Heart left ventricle (tissue), 16 donors: ENCODE measurements around the gene TGFB1. TPM values are rescaled to one million over a fixed set of nuclear protein-coding genes. Genes with fewer than 3 reads are reported as not detected.

Experiments used
- ATAC-seq, 4 donors: fragments of 200-7000 bp; cut with Tn5 transposase; one replicate each; pipeline ENCODE4 v1.9.1; 2020 to 2022; ENCODE audit warnings: moderate library complexity in 4 of 4, mild to moderate bottlenecking in 3 of 4, moderate number of reproducible peaks in 1 of 4
- DNase-seq, 5 donors: peaks; one replicate each; pipeline ENCODE4 v3.0.0-alpha.2; 2020
- H3K27ac ChIP-seq, 12 donors: fragments of 200-600 bp; sonication (generic) in 4 of 12; one replicate each; pipeline versions ENCODE4 v1.5.0 to v1.8.0; 2016 to 2022; ENCODE audit warnings: mild to moderate bottlenecking in 2 of 12
- H3K27me3 ChIP-seq, 9 donors: fragments of 200-600 bp; sonication (generic) in 2 of 9; one replicate each; pipeline versions ENCODE4 v1.5.1 to v1.8.0; 2016 to 2022; ENCODE audit warnings: mild to moderate bottlenecking in 3 of 9
- H3K36me3 ChIP-seq, 9 donors: fragments of 200-600 bp; sonication (generic) in 2 of 9; one replicate each; pipeline versions ENCODE4 v1.5.0 to v1.8.0; 2018 to 2022; ENCODE audit warnings: mild to moderate bottlenecking in 2 of 9
- H3K4me1 ChIP-seq, 12 donors: fragments of 200-600 bp; sonication (generic) in 4 of 12; one replicate each; pipeline versions ENCODE4 v1.5.0 to v1.8.0; 2016 to 2022; ENCODE audit warnings: mild to moderate bottlenecking in 3 of 12
- H3K4me3 ChIP-seq, 12 donors: fragments of 200-600 bp; sonication (generic) in 4 of 12; one replicate each; pipeline versions ENCODE4 v1.5.0 to v1.8.0; 2017 to 2022; ENCODE audit warnings: mild to moderate bottlenecking in 9 of 12, moderate library complexity in 4 of 12
- H3K9me3 ChIP-seq, 12 donors: fragments of 200-600 bp; sonication (generic) in 4 of 12; one replicate each; pipeline versions ENCODE4 v1.5.0 to v1.8.0; 2016 to 2022; ENCODE audit warnings: mild to moderate bottlenecking in 1 of 12
- POLR2A ChIP-seq, 2 donors: fragments of 450-650 bp; IDR thresholded peaks; one replicate each; pipeline ENCODE4 v1.6.1; 2017; ENCODE audit warnings: antibody characterized with exemption in 2 of 2, mild to moderate bottlenecking in 2 of 2, moderate library complexity in 2 of 2
- WGBS, 4 donors: extraction: QIAGEN DNeasy Blood & Tissue Kit in 2 of 4; methylation state at CpG; one replicate each; pipeline versions ENCODE4 v1.1.5 to v1.1.7; 2013 to 2018; 5-methylcytosine and 5-hydroxymethylcytosine counted together
- intact Hi-C, 10 donors: fragments of 100-400 bp; cut with DNase I; formaldehyde crosslinking; loops; one replicate each; pipeline versions ENCODE4 v1.11.1 to v1.14.2; 2022
- polyA plus RNA-seq, 2 donors: library from polyadenylated mRNA; stranded (reverse); fragments of 200-250 nt; gene quantifications; one replicate each; pipeline ENCODE4 v1.2.3, GENCODE V29; 2013
- total RNA-seq, 9 donors: library from RNA; depleted of rRNA in 2 of 9; stranded (reverse); fragments of >200 nt in 2 of 9; fragmentation: NEBNext Ultra II Directional in 3 of 9; extraction: Animal tissue kit (Norgen Biotek cat#: 25700) in 3 of 9; gene quantifications; one replicate each; pipeline versions ENCODE4 v1.1.0 to v1.2.4, GENCODE V29; 2016 to 2023
- TF ChIP-seq, protein P1 (sequence below), 12 donors: fragments of 200-600 bp; sonication (generic) in 4 of 12; IDR thresholded peaks; one replicate each; pipeline versions ENCODE4 v1.5.0 to v1.8.0; 2018 to 2022; ENCODE audit warnings: antibody characterized with exemption in 12 of 12, mild to moderate bottlenecking in 5 of 12
- donor health status: ischemic (EF 13 %, LVEDD 7.1; RV severe dilation, severe dysfunction).
- donor health status: healthy with polysubstance abuse.
- donor health status: DM: no; HTN: yes; CAD: no.
- donor health status: DM: no; HTN: no; CAD: no.
- donor health status: ischemic (EF 25% LVEDD 6.9; RV normal size, moderate dysfunction).
- donor health status: ischemic (EF 25% LVEDD 5.7; RV mildly dilated, moderate dysfunction).
- donor health status: healthy.
- donor health status: DM: yes; HTN: yes; CAD: no.
- donor health status: ischemic (EF 35%, LVEDD 5.7; RV mildly dilated, moderate dysfunction).
- donor health status: nonischemic (EF 11% LVEDD 7.7; RV severe dilation, severe dysfunction).
- donor health status: DM: yes; HTN: yes; CAD: no.
- donor health status: PGD.
- donor health status: ischemic (EF 29% LVEDD 5.4; RV normal size, mild dysfunction).
- donor health status: nonischemic (EF 23%, LVEDD 6.1; RV moderate dilation, normal function).

Gene TGFB1
- total and polyA plus RNA-seq, 11 donors: 9.4 to 68.8 (median 13.9) TPM

DNA sequence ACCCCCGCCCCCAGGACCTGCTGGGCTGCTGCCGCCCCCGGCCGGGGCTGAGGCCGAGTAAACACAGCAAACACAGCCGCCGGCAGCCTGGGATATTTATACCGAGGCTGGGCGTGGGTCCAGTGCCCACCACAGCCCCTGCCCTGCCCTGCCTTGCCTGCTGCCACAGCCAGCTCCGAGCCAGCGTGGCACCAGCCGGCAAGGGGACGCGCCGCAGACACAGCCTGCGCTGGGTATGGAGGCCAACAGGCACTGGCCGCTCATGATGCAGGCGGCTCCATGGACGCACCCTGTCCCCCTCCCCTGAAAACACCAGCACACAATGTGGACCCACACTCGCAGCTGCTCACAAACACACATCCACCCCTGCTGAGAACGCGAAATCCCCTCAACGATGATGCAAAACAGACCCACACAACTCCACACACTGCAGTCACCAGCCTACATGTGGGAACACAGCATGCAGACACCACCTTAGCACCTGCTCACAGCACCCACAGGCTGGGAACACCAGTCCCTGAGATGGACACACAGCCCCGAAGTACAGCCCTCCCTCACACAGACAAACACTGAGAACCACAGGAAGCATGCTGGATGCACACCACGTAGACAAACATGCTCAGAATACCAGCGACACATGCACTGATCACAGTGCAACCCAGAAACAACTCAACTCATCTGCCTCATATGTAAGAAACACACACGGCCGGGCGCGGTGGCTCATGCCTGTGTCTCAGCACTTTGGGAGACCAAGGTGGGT is 27.6 kb downstream of the TGFB1 start:
- Histone ChIP-seq H3K27ac (peak overlapping the region; percentile 76 to 95 (median 89)), H3K4me3 (peak overlapping the region in 11 of 12 donors; percentile 7 to 56 (median 42)), H3K36me3 (peaks cover 0 to 43% (median 13%) of the 10 kb centered on the region in 9 donors), H3K27me3 (no peaks in the 10 kb centered on the region), H3K9me3 (no peaks in the 10 kb centered on the region), H3K4me1 (peaks cover 4 to 99% (median 78%) of the 10 kb centered on the region in 12 donors)
- ATAC-seq (peak; percentile 3 to 27 (median 14)), DNase-seq (peak in 4 of 5 donors; percentile 49 to 65 (median 54))
- no peak for TF ChIP-seq POLR2A (IDR thresholded peaks at IDR 0.05)
- TF ChIP-seq, protein P1, sequence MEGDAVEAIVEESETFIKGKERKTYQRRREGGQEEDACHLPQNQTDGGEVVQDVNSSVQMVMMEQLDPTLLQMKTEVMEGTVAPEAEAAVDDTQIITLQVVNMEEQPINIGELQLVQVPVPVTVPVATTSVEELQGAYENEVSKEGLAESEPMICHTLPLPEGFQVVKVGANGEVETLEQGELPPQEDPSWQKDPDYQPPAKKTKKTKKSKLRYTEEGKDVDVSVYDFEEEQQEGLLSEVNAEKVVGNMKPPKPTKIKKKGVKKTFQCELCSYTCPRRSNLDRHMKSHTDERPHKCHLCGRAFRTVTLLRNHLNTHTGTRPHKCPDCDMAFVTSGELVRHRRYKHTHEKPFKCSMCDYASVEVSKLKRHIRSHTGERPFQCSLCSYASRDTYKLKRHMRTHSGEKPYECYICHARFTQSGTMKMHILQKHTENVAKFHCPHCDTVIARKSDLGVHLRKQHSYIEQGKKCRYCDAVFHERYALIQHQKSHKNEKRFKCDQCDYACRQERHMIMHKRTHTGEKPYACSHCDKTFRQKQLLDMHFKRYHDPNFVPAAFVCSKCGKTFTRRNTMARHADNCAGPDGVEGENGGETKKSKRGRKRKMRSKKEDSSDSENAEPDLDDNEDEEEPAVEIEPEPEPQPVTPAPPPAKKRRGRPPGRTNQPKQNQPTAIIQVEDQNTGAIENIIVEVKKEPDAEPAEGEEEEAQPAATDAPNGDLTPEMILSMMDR (IDR thresholded peaks at IDR 0.05): no peak
- 21 to 29% (median 23%) methylated on average over 18 to 30 of the region's 30 CpGs for WGBS, 4 donors
- intact Hi-C loops: loop anchor here in 4 of 10 donors (2.0 to 10.0 kb wide), 6 partner anchors 15 to 239 kb away; partner anchors contain the start of genes TGFB1 (in 2 of the 4) and CCDC97 (in 1 of the 4)

DNA sequence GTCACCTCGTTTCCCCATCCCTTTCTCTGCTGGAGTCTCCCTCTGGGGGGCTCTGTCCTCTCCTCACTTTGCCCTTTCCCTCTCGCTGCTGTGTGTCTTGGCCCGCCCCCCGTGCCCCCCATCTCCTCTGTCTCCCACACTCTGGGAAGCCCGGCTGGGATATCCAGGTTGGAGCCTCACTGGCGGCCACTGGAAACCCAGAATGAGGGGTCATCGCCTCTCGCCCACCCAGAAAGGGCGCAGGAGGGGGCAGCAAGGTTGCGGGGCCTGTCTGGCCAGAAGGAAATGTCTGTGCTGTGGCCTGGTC is 28.1 kb downstream of the TGFB1 start:
- Histone ChIP-seq H3K36me3 (peaks cover 0 to 43% (median 13%) of the 10 kb centered on the region in 9 donors), H3K4me1 (peaks cover 4 to 99% (median 78%) of the 10 kb centered on the region in 12 donors), H3K27me3 (no peaks in the 10 kb centered on the region), H3K27ac (peak overlapping the region; percentile 76 to 95 (median 89)), H3K9me3 (no peaks in the 10 kb centered on the region), H3K4me3 (peak overlapping the region in 11 of 12 donors; percentile 7 to 56 (median 42))
- 4 to 12% (median 9%) methylated on average over 10 of the region's 10 CpGs for WGBS, 4 donors
- intact Hi-C loops: loop anchor here in 4 of 10 donors (2.0 to 10.0 kb wide), 4 partner anchors 15 to 239 kb away; partner anchors contain the start of gene CCDC97 (in 1 of the 4)
- ATAC-seq: no peak
- TF ChIP-seq, protein P1 (IDR thresholded peaks at IDR 0.05): no peak
- no peak for TF ChIP-seq POLR2A (IDR thresholded peaks at IDR 0.05)
- DNase-seq: no peak

DNA sequence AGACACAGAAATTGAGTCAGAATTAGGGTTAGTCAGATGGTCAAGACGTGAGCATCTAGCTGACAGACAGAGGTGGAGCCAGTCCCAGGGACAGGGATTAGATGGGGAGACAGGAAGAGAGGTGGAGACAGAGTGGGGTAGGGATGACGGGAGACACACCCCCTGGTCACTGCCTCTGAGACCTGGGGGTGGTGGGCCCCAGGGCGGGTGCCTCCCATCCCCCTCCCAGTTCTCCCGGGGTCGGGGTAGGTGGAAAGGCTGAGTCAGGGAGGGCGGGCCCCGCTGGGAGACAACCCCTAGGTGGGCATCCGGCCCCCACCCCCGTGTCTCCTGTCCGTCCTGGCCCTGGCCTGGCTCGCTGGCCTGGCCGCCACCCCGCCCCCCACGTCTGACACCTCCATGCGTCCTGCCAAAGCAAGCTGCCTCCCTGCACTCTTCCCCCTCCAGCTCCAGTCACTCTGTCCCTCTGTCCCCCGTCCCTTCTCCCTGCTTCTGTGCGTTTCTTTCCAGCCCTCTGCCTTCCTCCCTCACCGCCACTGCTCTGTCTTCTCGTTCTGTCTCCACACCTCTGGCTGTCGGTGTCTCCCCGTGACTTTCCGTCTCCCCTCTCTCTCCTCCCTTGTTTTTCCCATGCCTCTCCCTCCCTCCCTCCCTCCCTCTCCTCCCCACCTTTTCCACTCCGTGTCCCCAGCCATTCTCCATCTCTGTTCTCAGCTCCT is 28.6 kb downstream of the TGFB1 start:
- Histone ChIP-seq H3K36me3 (peaks cover 0 to 43% (median 15%) of the 10 kb centered on the region in 9 donors), H3K4me1 (peaks cover 4 to 93% (median 79%) of the 10 kb centered on the region in 12 donors), H3K27ac (peak overlapping the region; percentile 76 to 95 (median 89)), H3K9me3 (no peaks in the 10 kb centered on the region), H3K4me3 (peak overlapping the region in 10 of 12 donors; percentile 7 to 56 (median 42)), H3K27me3 (no peaks in the 10 kb centered on the region)
- ATAC-seq: peak; percentile 33 to 74 (median 60)
- WGBS, 4 donors: 3 to 9% (median 4%) methylated on average over 20 to 23 of the region's 23 CpGs
- intact Hi-C loops: loop anchor here in 7 of 10 donors (2.0 to 10.0 kb wide), 6 partner anchors 14 to 240 kb away; partner anchors contain the start of genes B3GNT8 (in 1 of the 7) and CCDC97 (in 1 of the 7)
- DNase-seq: peak; percentile 88 to 90 (median 89)
- TF ChIP-seq, protein P1 (IDR thresholded peaks at IDR 0.05): no peak
- peak in 1 of 2 donors; percentile 42 for TF ChIP-seq POLR2A (IDR thresholded peaks at IDR 0.05)
